K562 (cell line): ENCODE measurements around the gene KRTAP2-1. TPM values are rescaled to one million over a fixed set of nuclear protein-coding genes. Genes with fewer than 3 reads are reported as not detected.

Experiments
- ATAC-seq: fragments of 200-7000 bp; cut with Tn5 transposase; 3 replicates; pipeline ENCODE4 v1.9.1; 2020; ENCODE audit warnings: moderate library complexity
- BruUV-seq: library from RNA; stranded (reverse); fragments of 400-500 nt; replicated peaks from 2 replicates; lab custom pipeline; 2021; lab: Mats Ljungman, UMichigan
- CTCF ChIA-PET: fragments of 300-600 bp; formaldehyde crosslinking; extraction: SDS; loops from one replicate; lab custom pipeline; 2021; ENCODE audit warnings: low intra/inter-chr PET ratio; lab: Yijun Ruan, JAX
- POLR2A ChIA-PET: fragments of 300-600, 350-650 bp; sonication (Branson Sonifier 250); formaldehyde crosslinking; extraction: SDS; loops from one replicate; lab custom pipeline; 2021; ENCODE audit warnings: antibody characterized with exemption, inconsistent platforms; lab: Yijun Ruan, JAX
- DNase-seq, 4 experiments: peaks; one replicate each; pipeline versions ENCODE4 v3.0.0 to v3.0.0-alpha.2; 2011 to 2018; ENCODE audit warnings: low spot score in 3 of 4, mixed read lengths in 3 of 4; ENCODE audit errors: extremely low read depth in 1 of 4
- FAIRE-seq: peaks from 2 replicates; lab custom pipeline; 2011; peaks lifted over from hg19 to GRCh38; lab: Jason Lieb, UNC
- H2AFZ ChIP-seq: 2 replicates; pipeline ENCODE4 v1.6.0; 2011; ENCODE audit warnings: low read depth, low read length, control low read depth, inconsistent platforms
- H3K27ac ChIP-seq: fragments of 200-600 bp; 3 replicates; pipeline ENCODE4 v1.8.0; 2011; ENCODE audit warnings: low read depth, mild to moderate bottlenecking, control low read depth, inconsistent platforms, low read length, moderate library complexity, mixed read lengths; ENCODE audit errors: extremely low read depth
- H3K27me3 ChIP-seq, 2 experiments: fragments of 300-600 bp in 1 of 2; 2 replicates in 1 of 2; 3 replicates in 1 of 2; pipeline versions ENCODE4 v1.6.0 to v1.8.0; 2011; ENCODE audit warnings: inconsistent platforms in 2 of 2, low read length in 2 of 2, mild to moderate bottlenecking in 1 of 2, mixed read lengths in 1 of 2, moderate library complexity in 1 of 2; ENCODE audit not compliant: control insufficient read depth in 2 of 2, insufficient read depth in 2 of 2
- H3K36me3 ChIP-seq: fragments of 300-600 bp; 3 replicates; pipeline ENCODE4 v1.8.0; 2011; ENCODE audit warnings: mild to moderate bottlenecking, low read length, inconsistent platforms; ENCODE audit not compliant: control insufficient read depth, insufficient read depth
- H3K4me1 ChIP-seq, 2 experiments: fragments of 200-600 bp in 1 of 2; replicated peaks in 1 of 2; 2 replicates in 1 of 2; 3 replicates in 1 of 2; pipeline versions ENCODE4 v1.5.1 to v1.8.0; 2011; ENCODE audit warnings: inconsistent platforms in 2 of 2, low read length in 2 of 2, mild to moderate bottlenecking in 1 of 2, mixed read lengths in 1 of 2, moderate library complexity in 1 of 2; ENCODE audit not compliant: control insufficient read depth in 2 of 2, insufficient read depth in 2 of 2
- H3K4me2 ChIP-seq: 2 replicates; pipeline ENCODE4 v1.6.1; 2011; ENCODE audit warnings: low read length, control low read depth, inconsistent platforms, mixed read lengths; ENCODE audit not compliant: insufficient read depth
- H3K4me3 ChIP-seq: fragments of 200-600 bp; sonication (generic), shearing (Covaris generic); 2 replicates; pipeline ENCODE4 v1.5.1; 2016; ENCODE audit warnings: control low read depth, inconsistent platforms
- H3K79me2 ChIP-seq: fragments of 200-600 bp; 3 replicates; pipeline ENCODE4 v1.8.0; 2011; ENCODE audit warnings: low read length, inconsistent platforms; ENCODE audit not compliant: control insufficient read depth, insufficient read depth
- H3K9ac ChIP-seq, 2 experiments: 2 replicates each; pipeline versions ENCODE4 v1.6.0 to v1.6.1; 2011; ENCODE audit warnings: low read depth in 2 of 2, low read length in 2 of 2, control low read depth in 1 of 2, inconsistent platforms in 1 of 2, mild to moderate bottlenecking in 1 of 2, mixed read lengths in 1 of 2; ENCODE audit not compliant: insufficient read depth in 1 of 2
- H3K9me1 ChIP-seq: one replicate; pipeline ENCODE4 v1.6.0; 2011; ENCODE audit warnings: inconsistent platforms, mild to moderate bottlenecking, low read length, moderate library complexity; ENCODE audit not compliant: control insufficient read depth, insufficient read depth
- H3K9me3 ChIP-seq: replicated peaks from 2 replicates; pipeline ENCODE4 v1.5.1; 2011; ENCODE audit warnings: low read depth, low read length, inconsistent platforms; ENCODE audit not compliant: control insufficient read depth, insufficient read depth
- H4K20me1 ChIP-seq: replicated peaks from 2 replicates; pipeline ENCODE4 v1.6.1; 2011; ENCODE audit warnings: low read length, inconsistent platforms, mixed read lengths; ENCODE audit not compliant: control insufficient read depth, insufficient read depth
- ATF1 ChIP-seq, 2 experiments: fragments of 450-650 bp in 1 of 2; IDR thresholded peaks; 2 replicates each; pipeline ENCODE4 v1.6.1; 2016; ENCODE audit warnings: missing compliant biosample characterization in 1 of 2, missing genetic modification characterization in 1 of 2
- BCL6 ChIP-seq: fragments of 250-450 bp; sonication (Bioruptor Pico); IDR thresholded peaks from 2 replicates; pipeline ENCODE4 v1.4.0; 2020
- HDAC2 ChIP-seq: fragments of 450-650 bp; IDR thresholded peaks from 2 replicates; pipeline ENCODE4 v1.6.1; 2016; ENCODE audit warnings: mild to moderate bottlenecking
- KLF16 ChIP-seq: IDR thresholded peaks from 2 replicates; pipeline ENCODE4 v1.6.1; 2016; ENCODE audit warnings: antibody characterized with exemption
- POLR2AphosphoS2 ChIP-seq: IDR thresholded peaks from 2 replicates; pipeline ENCODE4 v1.6.1; 2012; ENCODE audit warnings: low read length, improper control_type of control experiment
- POLR2H ChIP-seq: IDR thresholded peaks from 2 replicates; pipeline ENCODE4 v1.6.1; 2016; ENCODE audit warnings: missing genetic modification characterization, low read depth, mild to moderate bottlenecking, control low read depth, missing compliant biosample characterization, moderate library complexity
- WGBS: fragments of 100-300 bp; shearing (Covaris generic); methylation state at CpG from one replicate; pipeline ENCODE4 v1.1.6; 2016; ENCODE audit warnings: low coverage, mixed read lengths; ENCODE audit not compliant: insufficient coverage; ENCODE audit errors: missing lambda C conversion rate; 5-methylcytosine and 5-hydroxymethylcytosine counted together
- in situ Hi-C: fragments of 300-500 bp; cut with MboI; formaldehyde crosslinking; loops from 4 replicates; pipeline ENCODE4 v1.15.0; 2018; ENCODE audit warnings: inconsistent platforms, mixed read lengths
- intact Hi-C: fragments of 100-400 bp; cut with micrococcal nuclease; formaldehyde crosslinking; loops from 2 replicates; pipeline ENCODE4 v1.14.2; 2022
- polyA plus RNA-seq, 8 experiments: library from polyadenylated mRNA; depleted of rRNA in 4 of 8; stranded (reverse) in 5 of 8; unstranded in 3 of 8; fragments of >200 nt; fragmentation: Nextera tagmentation in 2 of 8; fragmentation: Illumina TruSeq in 1 of 8; extraction: Ambion mirVana in 2 of 8; extraction: Trizol in 1 of 8; gene quantifications; 2 replicates each; pipeline versions ENCODE4 v1.2.1 to v1.2.3, GENCODE V29; 2011 to 2014; ENCODE audit warnings: inconsistent platforms in 1 of 8, missing spikeins in 1 of 8
- total RNA-seq, 7 experiments: library from RNA; depleted of rRNA in 6 of 7; stranded (reverse); fragments of >200 nt in 6 of 7; fragmentation: Illumina TruSeq in 2 of 7; extraction: Trizol in 2 of 7; gene quantifications; 2 replicates each; pipeline versions ENCODE4 v1.2.1 to v1.2.3, GENCODE V29; 2011 to 2021; ENCODE audit warnings: low replicate concordance in 1 of 7
- TF ChIP-seq, protein P1 (sequence below): sonication (generic); formaldehyde crosslinking; IDR thresholded peaks from 2 replicates; pipeline ENCODE4 v1.9.0; 2022; ENCODE audit warnings: mild to moderate bottlenecking, missing genetic modification reagents

The KRTAP2-1 gene
- total and polyA plus RNA-seq, 9 of the 15 experiments (the other 6 are each of a cell fraction or from before 2014, with no cell fraction given), result not detected

DNA sequence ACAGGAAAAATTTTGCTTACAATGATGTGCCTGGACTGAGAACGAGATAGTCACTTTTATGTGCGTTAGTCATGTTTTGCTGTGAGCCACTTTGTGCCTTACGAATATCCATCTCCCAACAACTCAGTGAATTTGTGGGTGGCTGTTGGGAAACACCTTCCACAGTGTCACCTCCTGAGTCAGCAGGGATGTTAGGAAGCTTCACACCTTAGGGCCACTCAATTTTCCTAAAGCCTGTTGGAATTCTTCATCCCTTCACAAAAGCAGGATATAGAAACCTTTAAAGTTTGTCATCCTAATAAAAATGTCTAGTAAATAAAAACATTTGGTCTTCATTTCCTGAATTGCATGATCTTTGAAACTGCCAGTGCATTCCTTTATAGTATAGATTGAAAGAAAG lies 33.9 kb downstream of the KRTAP2-1 start:
- no peak for TF ChIP-seq KLF16
- TF ChIP-seq POLR2AphosphoS2, result no peak
- TF ChIP-seq ATF1 (CRISPR knock-in tag; IDR thresholded peaks at IDR 0.05), result no peak
- no peak for TF ChIP-seq ATF1 (tag; IDR thresholded peaks at IDR 0.05)
- TF ChIP-seq, protein P1, sequence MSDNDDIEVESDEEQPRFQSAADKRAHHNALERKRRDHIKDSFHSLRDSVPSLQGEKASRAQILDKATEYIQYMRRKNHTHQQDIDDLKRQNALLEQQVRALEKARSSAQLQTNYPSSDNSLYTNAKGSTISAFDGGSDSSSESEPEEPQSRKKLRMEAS (CRISPR knock-in tag), result no peak
- no peak for TF ChIP-seq POLR2H (tag)
- TF ChIP-seq BCL6 (CRISPR knock-in tag), result no peak
- no peak for TF ChIP-seq HDAC2
- H3K9me3 ChIP-seq, result no peaks in the 10 kb centered on the region
- no peak overlapping the region for H3K4me2 ChIP-seq
- in situ Hi-C loops (no loop called here), intact Hi-C loops (no loop called here)
- H3K9me1 ChIP-seq, result no peaks in the 10 kb centered on the region
- no peaks in the 10 kb centered on the region for H3K4me1 ChIP-seq
- H3K4me3 ChIP-seq, result no peak overlapping the region
- H3K36me3 ChIP-seq, result no peaks in the 10 kb centered on the region
- H3K79me2 ChIP-seq, result no peaks in the 10 kb centered on the region
- H4K20me1 ChIP-seq, result no peaks in the 10 kb centered on the region
- no peak overlapping the region for H2AFZ ChIP-seq
- ChIA-PET CTCF (no interaction called here), POLR2A (no interaction called here)
- no peak overlapping the region for H3K27ac ChIP-seq
- peaks cover 0 to 6% of the 10 kb centered on the region in 2 experiments; a peak in 3 of 5 replicates for H3K27me3 ChIP-seq
- no peak for DNase-seq
- no TSS peak for BruUV-seq
- ATAC-seq, result no peak
- 6% methylated on average over 3 of the region's 3 CpGs for WGBS
- no peak overlapping the region for H3K9ac ChIP-seq
- FAIRE-seq, result no peak
